Kidney (tissue), 14 donors: ENCODE results near the gene VCAM1. TPM values are rescaled to one million over a fixed set of nuclear protein-coding genes. Genes with fewer than 3 reads are reported as not detected.

Experiments used
- DNase-seq, 5 donors: peaks; one replicate each; pipeline ENCODE4 v3.0.0-alpha.2; 2013 to 2020
- FAIRE-seq: peaks from 2 replicates; lab custom pipeline; 2012; peaks lifted over from hg19 to GRCh38; lab: Jason Lieb, UNC
- H3K27ac ChIP-seq, 2 donors: one replicate each; pipeline ENCODE4 v1.7.0; 2013; ENCODE audit warnings: low read depth in 2 of 2, low read length in 2 of 2, inconsistent platforms in 1 of 2
- H3K27me3 ChIP-seq: one replicate; pipeline ENCODE4 v1.7.1; 2013; ENCODE audit warnings: low read length, inconsistent platforms; ENCODE audit not compliant: control insufficient read depth, insufficient read depth
- H3K36me3 ChIP-seq, 3 donors: one replicate each; pipeline versions ENCODE4 v1.7.0 to v1.7.1; 2013; ENCODE audit warnings: low read length in 3 of 3, control low read depth in 1 of 3, inconsistent platforms in 1 of 3; ENCODE audit not compliant: insufficient read depth in 3 of 3, control insufficient read depth in 2 of 3
- H3K4me1 ChIP-seq, 3 donors: one replicate each; pipeline versions ENCODE4 v1.7.0 to v1.7.1; 2013; ENCODE audit warnings: low read length in 3 of 3, inconsistent platforms in 1 of 3, low read depth in 1 of 3; ENCODE audit not compliant: control insufficient read depth in 2 of 3, insufficient read depth in 2 of 3
- H3K4me3 ChIP-seq, 3 donors: one replicate each; pipeline versions ENCODE4 v1.7.0 to v1.8.1; 2013; ENCODE audit warnings: low read length in 3 of 3, control low read depth in 1 of 3, inconsistent platforms in 1 of 3
- H3K9ac ChIP-seq, 3 donors: one replicate each; pipeline versions ENCODE4 v1.7.0 to v1.7.1; 2013; ENCODE audit warnings: low read length in 3 of 3, control low read depth in 1 of 3, inconsistent platforms in 1 of 3
- H3K9me3 ChIP-seq, 3 donors: one replicate each; pipeline versions ENCODE4 v1.7.0 to v1.7.1; 2013; ENCODE audit warnings: low read length in 3 of 3, control low read depth in 1 of 3, inconsistent platforms in 1 of 3; ENCODE audit not compliant: control insufficient read depth in 2 of 3, insufficient read depth in 1 of 3
- CTCF ChIP-seq: IDR thresholded peaks from 3 replicates; pipeline ENCODE4 v1.5.1; 2012; ENCODE audit warnings: mild to moderate bottlenecking, moderate library complexity, borderline replicate concordance; ENCODE audit not compliant: insufficient read depth; ENCODE audit errors: extremely low read depth
- intact Hi-C: fragments of 100-400 bp; cut with DNase I; formaldehyde crosslinking; loops from one replicate; pipeline ENCODE4 v1.11.1; 2022
- polyA plus RNA-seq: library from polyadenylated mRNA; stranded (reverse); fragments of 350-450 nt; fragmentation: Illumina TruSeq; extraction: RNeasy Lipid Tissue Mini Kit (QIAGEN cat#74804); gene quantifications from one replicate; pipeline ENCODE4 v1.2.3, GENCODE V29; 2014; ENCODE audit warnings: low read depth, low replicate concordance; ENCODE audit not compliant: insufficient read depth
- total RNA-seq: library from RNA; stranded (reverse); fragmentation: NEBNext Ultra II Directional; extraction: Animal tissue kit (Norgen Biotek cat#: 25700); gene quantifications from one replicate; pipeline ENCODE4 v1.2.1, GENCODE V29; 2021
- donor health status: control.
- donor health status: control.
- donor health status: control.
- donor health status: control.
- donor health status: control.
- donor health status: DM: yes; HTN: yes; CAD: no.
- donor health status: Normal renal cell carcinoma (clear cell type).

Gene VCAM1
- total and polyA plus RNA-seq, 2 donors from 2014 or later: 46.0 to 539 TPM

- no peaks in the 10 kb centered on the region for H3K36me3 ChIP-seq
- no peaks in the 10 kb centered on the region for H3K4me1 ChIP-seq
- no peak for TF ChIP-seq CTCF
- H3K27ac ChIP-seq: no peak overlapping the region
- no peaks in the 10 kb centered on the region for H3K9me3 ChIP-seq
- no peak overlapping the region for H3K4me3 ChIP-seq
- DNase-seq (no peak), FAIRE-seq (no peak)
- intact Hi-C loops: no loop called here
- H3K27me3 ChIP-seq: no peaks in the 10 kb centered on the region
- H3K9ac ChIP-seq: no peak overlapping the region
These were observed 33.2 kb downstream of the VCAM1 start for GRCh38 chr1:100752791-100753190.

- Histone ChIP-seq H3K27me3 (no peaks in the 10 kb centered on the region), H3K9me3 (no peaks in the 10 kb centered on the region), H3K36me3 (no peaks in the 10 kb centered on the region), H3K27ac (no peak overlapping the region), H3K4me1 (no peaks in the 10 kb centered on the region), H3K4me3 (no peak overlapping the region), H3K9ac (no peak overlapping the region)
- TF ChIP-seq CTCF: no peak
- DNase-seq (no peak), FAIRE-seq (no peak)
- intact Hi-C loops: no loop called here
These were observed 38.4 kb downstream of the VCAM1 start for GRCh38 chr1:100757946-100758345.

GRCh38 chr1:100759188-100759587, 39.6 kb downstream of the VCAM1 start:
- Histone ChIP-seq H3K4me1 (no peaks in the 10 kb centered on the region), H3K36me3 (no peaks in the 10 kb centered on the region), H3K9ac (no peak overlapping the region), H3K9me3 (no peaks in the 10 kb centered on the region), H3K27me3 (no peaks in the 10 kb centered on the region), H3K27ac (no peak overlapping the region), H3K4me3 (no peak overlapping the region)
- intact Hi-C loops: no loop called here
- DNase-seq: no peak
- no peak for TF ChIP-seq CTCF
- FAIRE-seq: no peak

- H3K36me3 ChIP-seq: no peaks in the 10 kb centered on the region
- intact Hi-C loops: no loop called here
These were observed 41.0 kb downstream of the VCAM1 start for GRCh38 chr1:100760511-100760910.

More at GRCh38 chr1:100760511-100760910, 41.0 kb downstream of the VCAM1 start:
- TF ChIP-seq CTCF: no peak
- Histone ChIP-seq H3K9me3 (no peaks in the 10 kb centered on the region), H3K4me3 (no peak overlapping the region), H3K4me1 (no peaks in the 10 kb centered on the region), H3K27ac (no peak overlapping the region), H3K27me3 (no peaks in the 10 kb centered on the region), H3K9ac (no peak overlapping the region)
- DNase-seq: no peak
- no peak for FAIRE-seq
